DND-41 (cell line): ENCODE results near the gene MED12.

Source experiments
- CTCF ChIP-seq: IDR thresholded peaks from 2 replicates; pipeline ENCODE4 v1.5.1; 2012; ENCODE audit warnings: borderline replicate concordance, low read length, moderate library complexity, mild to moderate bottlenecking; ENCODE audit not compliant: poor library complexity, severe bottlenecking; ENCODE audit errors: extremely low read depth
- EZH2 ChIP-seq: IDR thresholded peaks from 3 replicates; pipeline ENCODE4 v1.6.1; 2012; ENCODE audit warnings: borderline replicate concordance, low read depth, mild to moderate bottlenecking, moderate library complexity, low read length, inconsistent platforms; ENCODE audit not compliant: severe bottlenecking

DNA sequence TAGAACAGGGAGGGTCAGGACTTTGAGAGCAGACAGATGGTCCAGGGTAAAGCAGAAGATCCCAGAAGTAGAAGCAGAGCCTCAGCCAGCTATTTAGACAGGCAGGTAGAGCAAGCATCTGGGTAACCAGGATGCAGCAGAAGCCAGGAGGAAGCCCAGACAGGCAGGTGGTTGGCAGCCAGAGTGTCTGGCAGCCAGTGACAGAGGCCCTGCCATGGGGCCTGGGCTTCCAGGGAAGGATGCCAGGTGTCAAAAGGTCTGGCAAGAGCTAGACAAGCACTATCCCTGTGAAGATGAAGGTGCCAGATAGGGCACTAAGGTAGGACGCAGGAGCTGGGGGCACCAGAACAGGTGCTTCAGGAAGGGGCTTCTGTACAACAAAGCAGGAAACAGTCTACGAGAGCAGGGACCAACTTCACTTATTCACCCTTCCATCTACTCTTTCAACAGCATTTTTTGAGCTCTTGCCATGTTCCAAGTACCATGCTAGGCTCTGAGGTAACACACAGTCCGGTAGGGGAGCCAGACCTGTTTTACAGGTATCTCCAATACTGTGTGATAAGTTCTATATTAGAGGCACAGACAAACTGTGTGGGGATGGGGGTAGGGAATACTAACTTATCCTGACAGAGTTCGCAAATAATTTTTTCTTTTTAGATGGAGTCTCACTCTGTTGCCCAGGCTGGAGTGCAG, 66.6 kb downstream of the MED12 start:
- TF ChIP-seq CTCF, result no peak
- TF ChIP-seq EZH2, result no peak
